ENCODE data around the gene ARID1B.

DNA sequence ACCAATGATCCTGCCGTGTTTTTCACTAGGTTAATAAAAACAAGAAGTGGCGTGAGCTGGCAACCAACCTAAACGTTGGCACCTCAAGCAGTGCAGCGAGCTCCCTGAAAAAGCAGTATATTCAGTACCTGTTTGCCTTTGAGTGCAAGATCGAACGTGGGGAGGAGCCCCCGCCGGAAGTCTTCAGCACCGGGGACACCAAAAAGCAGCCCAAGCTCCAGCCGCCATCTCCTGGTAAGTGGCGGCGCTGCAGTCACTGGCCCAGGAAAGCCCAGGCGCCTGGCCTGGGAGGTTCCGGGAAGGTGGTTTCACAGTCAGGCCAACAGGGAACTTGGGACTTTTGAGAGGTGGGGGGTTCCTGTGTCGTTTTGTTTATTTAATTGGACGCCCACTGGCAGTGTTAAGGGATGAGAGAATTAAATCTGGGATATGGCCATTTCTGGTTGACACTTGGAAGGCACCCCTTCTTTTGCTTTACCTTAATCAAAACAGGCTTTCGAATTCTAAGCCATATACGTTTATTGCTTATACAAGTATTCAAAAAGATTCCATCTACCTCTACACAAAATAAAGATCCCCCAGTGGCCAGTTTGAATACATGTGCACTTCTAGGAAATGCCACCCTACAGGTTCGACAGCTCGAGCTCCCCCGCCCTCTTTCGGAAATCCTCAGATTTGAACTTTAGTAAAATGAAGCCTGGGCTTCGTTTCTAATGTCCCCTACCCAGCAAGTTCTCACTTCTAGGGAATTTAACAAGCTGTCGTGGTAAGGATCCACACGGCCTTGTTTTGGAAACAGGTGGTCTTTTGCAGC, 407.2 kb downstream of the ARID1B start:
- TF ChIP-seq, protein P1, sequence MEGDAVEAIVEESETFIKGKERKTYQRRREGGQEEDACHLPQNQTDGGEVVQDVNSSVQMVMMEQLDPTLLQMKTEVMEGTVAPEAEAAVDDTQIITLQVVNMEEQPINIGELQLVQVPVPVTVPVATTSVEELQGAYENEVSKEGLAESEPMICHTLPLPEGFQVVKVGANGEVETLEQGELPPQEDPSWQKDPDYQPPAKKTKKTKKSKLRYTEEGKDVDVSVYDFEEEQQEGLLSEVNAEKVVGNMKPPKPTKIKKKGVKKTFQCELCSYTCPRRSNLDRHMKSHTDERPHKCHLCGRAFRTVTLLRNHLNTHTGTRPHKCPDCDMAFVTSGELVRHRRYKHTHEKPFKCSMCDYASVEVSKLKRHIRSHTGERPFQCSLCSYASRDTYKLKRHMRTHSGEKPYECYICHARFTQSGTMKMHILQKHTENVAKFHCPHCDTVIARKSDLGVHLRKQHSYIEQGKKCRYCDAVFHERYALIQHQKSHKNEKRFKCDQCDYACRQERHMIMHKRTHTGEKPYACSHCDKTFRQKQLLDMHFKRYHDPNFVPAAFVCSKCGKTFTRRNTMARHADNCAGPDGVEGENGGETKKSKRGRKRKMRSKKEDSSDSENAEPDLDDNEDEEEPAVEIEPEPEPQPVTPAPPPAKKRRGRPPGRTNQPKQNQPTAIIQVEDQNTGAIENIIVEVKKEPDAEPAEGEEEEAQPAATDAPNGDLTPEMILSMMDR (IDR thresholded peaks at IDR 0.05): peak; percentile 86 to 94 (median 90)
- TF ChIP-seq POLR2AphosphoS5 (IDR thresholded peaks at IDR 0.05) (no peak), POLR2A (IDR thresholded peaks at IDR 0.05) (no peak), EP300 (IDR thresholded peaks at IDR 0.05; ENCODE audit: low read depth) (no peak)

Data from transverse colon (tissue), 4 donors.